A549 (cell line): ENCODE results near the gene ZNF234. TPM values are rescaled to one million over a fixed set of nuclear protein-coding genes. Genes with fewer than 3 reads are reported as not detected.
A peak's percentile ranks its signal among the peaks of the same experiment; 100 is the strongest.

Experiments
- ATAC-seq, 2 experiments: fragments of 200-7000 bp in 1 of 2; fragments of >200 bp in 1 of 2; cut with Nextera tagmentation in 1 of 2; cut with Tn5 transposase in 1 of 2; 3 replicates each; pipeline versions ENCODE4 v1.8.0 to v1.9.1; 2018 to 2020; ENCODE audit warnings: mild to moderate bottlenecking in 1 of 2, moderate library complexity in 1 of 2
- CTCF ChIA-PET: fragments of 300-600 bp; sonication (Branson Sonifier 250); formaldehyde crosslinking; extraction: SDS; loops from one replicate; lab custom pipeline; 2021; ENCODE audit warnings: antibody characterized with exemption, inconsistent platforms; lab: Yijun Ruan, JAX
- POLR2A ChIA-PET: fragments of 350-600 bp; formaldehyde crosslinking; extraction: SDS; loops from one replicate; lab custom pipeline; 2021; ENCODE audit warnings: antibody characterized with exemption, inconsistent platforms; lab: Yijun Ruan, JAX
- DNase-seq, 2 experiments: peaks; one replicate each; pipeline versions ENCODE4 v3.0.0 to v3.0.0-alpha.2; 2011 to 2016; ENCODE audit warnings: low read depth in 1 of 2, low spot score in 1 of 2
- FAIRE-seq: peaks from 2 replicates; lab custom pipeline; 2011; peaks lifted over from hg19 to GRCh38; lab: Jason Lieb, UNC
- H3K27ac ChIP-seq, 2 experiments: fragments of >200 bp; sonication (Bioruptor Twin); formaldehyde crosslinking; 3 replicates each; pipeline ENCODE4 v1.5.1; 2016 to 2017
- H3K4me1 ChIP-seq: fragments of >200 bp; sonication (Bioruptor Twin); formaldehyde crosslinking; 3 replicates; pipeline ENCODE4 v1.6.1; 2016
- H3K4me2 ChIP-seq: fragments of >200 bp; sonication (Bioruptor Twin); formaldehyde crosslinking; 3 replicates; pipeline ENCODE4 v1.6.1; 2016
- H3K4me3 ChIP-seq: fragments of >200 bp; sonication (Bioruptor Twin); formaldehyde crosslinking; 3 replicates; pipeline ENCODE4 v1.5.1; 2016
- H3K9me3 ChIP-seq: fragments of >200 bp; sonication (Bioruptor Twin); formaldehyde crosslinking; 3 replicates; pipeline ENCODE4 v1.6.1; 2016
- BCL3 ChIP-seq: fragments of >200 bp; sonication (Bioruptor Twin); formaldehyde crosslinking; IDR thresholded peaks from 3 replicates; pipeline ENCODE4 v1.6.1; 2016
- CBX8 ChIP-seq: fragments of 200-600 bp; sonication (generic); IDR thresholded peaks from 2 replicates; pipeline ENCODE4 v1.6.1; 2016
- CEBPB ChIP-seq, 2 experiments: fragments of >200 bp in 1 of 2; sonication (Bioruptor Twin) in 1 of 2; formaldehyde crosslinking in 1 of 2; IDR thresholded peaks; 2 replicates each; pipeline ENCODE4 v1.6.1; 2012 to 2016
- CHD2 ChIP-seq: fragments of 150-350 bp; IDR thresholded peaks from 2 replicates; pipeline ENCODE4 v1.6.1; 2014; ENCODE audit warnings: low read length; ENCODE audit not compliant: partially characterized antibody
- CHD4 ChIP-seq: fragments of 200-600 bp; sonication (generic); IDR thresholded peaks from 2 replicates; pipeline ENCODE4 v1.6.1; 2016; ENCODE audit warnings: antibody characterized with exemption, mild to moderate bottlenecking, borderline replicate concordance
- CTCF ChIP-seq: fragments of >200 bp; sonication (Bioruptor Twin); formaldehyde crosslinking; IDR thresholded peaks from 3 replicates; pipeline ENCODE4 v1.5.1; 2016
- EHMT2 ChIP-seq: fragments of 200-600 bp; sonication (generic); IDR thresholded peaks from 2 replicates; pipeline ENCODE4 v1.6.1; 2016; ENCODE audit warnings: antibody characterized with exemption, low read depth, mild to moderate bottlenecking, moderate library complexity
- HDAC2 ChIP-seq: fragments of 200-600 bp; sonication (generic); IDR thresholded peaks from 2 replicates; pipeline ENCODE4 v1.6.1; 2016
- HES2 ChIP-seq: fragments of >200 bp; sonication (Bioruptor Twin); formaldehyde crosslinking; IDR thresholded peaks from 2 replicates; pipeline ENCODE4 v1.6.1; 2016
- HOXB13 ChIP-seq: fragments of 250-450 bp; sonication (Bioruptor Pico); IDR thresholded peaks from 2 replicates; pipeline ENCODE4 v1.5.0; 2020; ENCODE audit warnings: low read depth, mild to moderate bottlenecking, moderate library complexity
- HOXB5 ChIP-seq: fragments of 250-450 bp; sonication (Bioruptor Pico); IDR thresholded peaks from 2 replicates; pipeline ENCODE4 v1.5.0; 2020; ENCODE audit warnings: mild to moderate bottlenecking, moderate library complexity
- JUNB ChIP-seq: fragments of >200 bp; sonication (Bioruptor Twin); formaldehyde crosslinking; IDR thresholded peaks from 2 replicates; pipeline ENCODE4 v1.6.1; 2016
- KDM1A ChIP-seq: fragments of 200-600 bp; sonication (generic); IDR thresholded peaks from 2 replicates; pipeline ENCODE4 v1.6.1; 2016; ENCODE audit warnings: low read depth, mild to moderate bottlenecking
- PBX3 ChIP-seq: IDR thresholded peaks from 2 replicates; pipeline ENCODE4 v1.6.1; 2012
- RARB ChIP-seq: fragments of 250-450 bp; sonication (Bioruptor Pico); IDR thresholded peaks from 2 replicates; pipeline ENCODE4 v1.8.0; 2021; ENCODE audit warnings: mild to moderate bottlenecking, moderate library complexity
- RFX5 ChIP-seq: fragments of 450-650 bp; IDR thresholded peaks from 2 replicates; pipeline ENCODE4 v1.7.1; 2014; ENCODE audit warnings: antibody characterized with exemption, mild to moderate bottlenecking, moderate library complexity
- SMC3 ChIP-seq: fragments of >200 bp; sonication (Bioruptor Twin); formaldehyde crosslinking; IDR thresholded peaks from 3 replicates; pipeline ENCODE4 v1.6.1; 2018; ENCODE audit warnings: inconsistent platforms
- TFCP2L1 ChIP-seq: fragments of 250-450 bp; sonication (Bioruptor Pico); IDR thresholded peaks from 2 replicates; pipeline ENCODE4 v1.5.0; 2021; ENCODE audit warnings: mild to moderate bottlenecking
- ZC3H11A ChIP-seq: fragments of 450-650 bp; IDR thresholded peaks from 2 replicates; pipeline ENCODE4 v1.6.1; 2014; ENCODE audit warnings: antibody characterized with exemption, mild to moderate bottlenecking
- WGBS: methylation state at CpG from one replicate; pipeline ENCODE4 v1.1.6; 2017; ENCODE audit errors: missing lambda C conversion rate; 5-methylcytosine and 5-hydroxymethylcytosine counted together
- polyA plus RNA-seq, 4 experiments: library from polyadenylated mRNA; depleted of rRNA in 3 of 4; stranded (reverse); fragments of >200 nt; fragmentation: RNase III in 1 of 4; extraction: RNeasy Plus Mini Kit Qiagen cat#74134 plus additional on column Dnase treatment in 1 of 4; gene quantifications; 2 replicates in 3 of 4; 3 replicates in 1 of 4; pipeline ENCODE4 v1.2.3, GENCODE V29; 2011 to 2017

ZNF234 gene
- polyA plus RNA-seq, 2 of the 4 experiments (the other 2 are of a cell fraction): 4.7 to 6.2 TPM

GRCh38 chr19:44156475-44156874, 15.1 kb downstream of the ZNF234 start:
- CTCF ChIA-PET: no interaction called here
- WGBS: 75% methylated on average over 2 of the region's 2 CpGs
- TF ChIP-seq CHD2 (no peak), TFCP2L1 (CRISPR knock-in tag) (no peak), KDM1A (0 out of 2 replicates have a peak, but pooled peaks have one; percentile 63), HOXB5 (CRISPR knock-in tag) (no peak), ZC3H11A (no peak), RARB (CRISPR knock-in tag) (no peak), HES2 (no peak), RFX5 (no peak)
- POLR2A ChIA-PET: no interaction called here
- ATAC-seq (no peak), FAIRE-seq (no peak), DNase-seq (no peak)
- Histone ChIP-seq H3K27ac (no peak overlapping the region), H3K4me3 (no peak overlapping the region), H3K9me3 (peaks cover 88% of the 10 kb centered on the region), H3K4me2 (no peak overlapping the region), H3K4me1 (no peaks in the 10 kb centered on the region)

- 93% methylated on average over 2 of the region's 2 CpGs for whole genome bisulfite sequencing
Measured at GRCh38 chr19:44163789-44164188, 22.4 kb downstream of the ZNF234 start.

DNA sequence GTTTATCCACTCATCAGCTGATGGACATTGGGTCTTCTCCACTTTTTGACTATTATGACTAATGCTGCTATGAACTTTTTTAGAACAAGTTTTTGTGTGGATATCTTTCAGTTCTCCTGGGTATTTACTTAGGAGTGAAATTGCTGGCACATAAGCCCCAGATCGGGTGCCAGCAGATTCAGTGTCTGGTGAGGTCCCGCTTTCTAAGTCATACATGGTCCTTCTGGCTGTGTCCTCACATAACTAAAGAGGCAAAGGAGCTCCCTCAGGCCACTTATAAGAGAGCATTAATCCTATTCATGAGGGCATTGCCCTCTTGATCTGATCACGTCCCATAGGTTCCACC, 22.9 kb downstream of the ZNF234 start:
- peak overlapping the region; percentile 71 for H3K4me3 ChIP-seq
- ATAC-seq: no peak; a peak in 2 of 6 replicates
- H3K27ac ChIP-seq: peak overlapping the region; percentile 81 to 89
- WGBS: 23% methylated on average over 3 of the region's 3 CpGs
- H3K4me2 ChIP-seq: peak overlapping the region; percentile 80
- H3K9me3 ChIP-seq: peaks cover 82% of the 10 kb centered on the region
- ChIA-PET POLR2A (interaction anchor here (0.9 to 2.0 kb wide), 7 partner anchors 12 to 336 kb away, joined by 3 to 27 read pairs (median 5); partner anchors contain the start of genes ZNF180, ZNF227 and ZNF45), CTCF (interaction anchor here (1.0 kb wide), 1 partner anchor 10 kb away, joined by 3 read pairs; no protein-coding TSS in a partner anchor)
- TF ChIP-seq HES2 (no peak), RFX5 (0 out of 2 replicates have a peak, but pooled peaks have one; percentile 8), BCL3 (no peak), HOXB13 (CRISPR knock-in tag) (0 out of 2 replicates have a peak, but pooled peaks have one; percentile 36)
- TF ChIP-seq, all 56 proteins: peak for 2
- DNase-seq (no peak), FAIRE-seq (no peak)
- 0 out of 3 replicates have a peak, but pooled peaks cover 4% of the 10 kb centered on the region for H3K4me1 ChIP-seq

More at GRCh38 chr19:44163789-44164188, 22.4 kb downstream of the ZNF234 start:
- Histone ChIP-seq H3K27ac (no peak overlapping the region), H3K9me3 (peaks cover 82% of the 10 kb centered on the region), H3K4me3 (peak overlapping the region; percentile 71; the same call in 2 of the 3 replicates), H3K4me1 (0 out of 3 replicates have a peak, but pooled peaks cover 4% of the 10 kb centered on the region), H3K4me2 (peak overlapping the region; percentile 80; the same call in 1 of the 3 replicates)
- ATAC-seq: no peak
- ChIA-PET CTCF (interaction anchor here (1.0 kb wide), 1 partner anchor 10 kb away, joined by 3 read pairs; no protein-coding TSS in a partner anchor), POLR2A (interaction anchor here (1.6 to 2.0 kb wide), 2 partner anchors 48 to 336 kb away, joined by 5 to 27 read pairs; partner anchors contain the start of genes ZNF180 and ZNF227)
- TF ChIP-seq EHMT2 (no peak), HDAC2 (no peak), SMC3 (no peak), JUNB (no peak), HES2 (no peak), CEBPB (IDR thresholded peaks at IDR 0.05) (no peak), PBX3 (no peak), HOXB13 (CRISPR knock-in tag) (no peak), CTCF (no peak), CBX8 (no peak), CHD4 (no peak)
- FAIRE-seq: peak; percentile 63
- no peak for DNase-seq
